Mucosa of rectum (tissue), 2 donors: ENCODE measurements around the gene LYPD8.

Source experiments
- H3K27ac ChIP-seq, 2 donors: one replicate each; pipeline ENCODE4 v1.7.0; 2013; ENCODE audit warnings: inconsistent platforms in 2 of 2, low read depth in 2 of 2, low read length in 2 of 2
- H3K27me3 ChIP-seq, 2 donors: one replicate each; pipeline ENCODE4 v1.7.0; 2013; ENCODE audit warnings: low read length in 2 of 2; ENCODE audit not compliant: control insufficient read depth in 2 of 2, insufficient read depth in 2 of 2
- H3K36me3 ChIP-seq, 2 donors: one replicate each; pipeline ENCODE4 v1.7.0; 2013; ENCODE audit warnings: low read length in 2 of 2; ENCODE audit not compliant: control insufficient read depth in 2 of 2, insufficient read depth in 2 of 2
- H3K4me1 ChIP-seq, 2 donors: one replicate each; pipeline ENCODE4 v1.7.0; 2013; ENCODE audit warnings: low read length in 2 of 2, mild to moderate bottlenecking in 1 of 2; ENCODE audit not compliant: control insufficient read depth in 2 of 2, insufficient read depth in 2 of 2
- H3K4me3 ChIP-seq, 2 donors: one replicate each; pipeline ENCODE4 v1.7.0; 2013; ENCODE audit warnings: low read length in 2 of 2
- H3K9ac ChIP-seq, 2 donors: one replicate each; pipeline ENCODE4 v1.7.0; 2013; ENCODE audit warnings: low read length in 2 of 2, low read depth in 1 of 2, mild to moderate bottlenecking in 1 of 2
- H3K9me3 ChIP-seq, 2 donors: one replicate each; pipeline ENCODE4 v1.7.0; 2013; ENCODE audit warnings: low read length in 2 of 2; ENCODE audit not compliant: control insufficient read depth in 2 of 2
- donor health status: healthy.
- donor health status: Normal muscosa, but diverticular disease.

The LYPD8 gene

GRCh38 chr1:248751142-248751541 is 4.4 kb downstream of the LYPD8 start:
- Histone ChIP-seq H3K27ac (no peak overlapping the region), H3K4me1 (peaks cover 4 to 8% of the 10 kb centered on the region in 2 donors), H3K27me3 (no peaks in the 10 kb centered on the region), H3K9me3 (no peaks in the 10 kb centered on the region), H3K9ac (no peak overlapping the region), H3K4me3 (no peak overlapping the region), H3K36me3 (no peaks in the 10 kb centered on the region)

- Histone ChIP-seq H3K4me1 (peaks cover 3 to 4% of the 10 kb centered on the region in 2 donors), H3K9me3 (no peaks in the 10 kb centered on the region), H3K27ac (no peak overlapping the region), H3K27me3 (no peaks in the 10 kb centered on the region), H3K4me3 (no peak overlapping the region), H3K36me3 (peaks cover 0 to 1% of the 10 kb centered on the region in 2 donors), H3K9ac (no peak overlapping the region)
Observed at GRCh38 chr1:248750496-248750895, 5.1 kb downstream of the LYPD8 start.

GRCh38 chr1:248748211-248748610 is 7.3 kb downstream of the LYPD8 start:
- no peak overlapping the region for H3K27ac ChIP-seq

GRCh38 chr1:248740876-248741275 is 14.7 kb downstream of the LYPD8 start:
- H3K27me3 ChIP-seq, result no peaks in the 10 kb centered on the region
- H3K4me3 ChIP-seq, result no peak overlapping the region
- H3K27ac ChIP-seq, result no peak overlapping the region
- H3K9me3 ChIP-seq, result no peaks in the 10 kb centered on the region
- no peak overlapping the region for H3K9ac ChIP-seq
- H3K36me3 ChIP-seq, result peaks cover 3 to 11% of the 10 kb centered on the region in 2 donors
- H3K4me1 ChIP-seq, result no peaks in the 10 kb centered on the region

More at GRCh38 chr1:248748211-248748610, 7.3 kb downstream of the LYPD8 start:
- no peaks in the 10 kb centered on the region for H3K4me1 ChIP-seq
- H3K9ac ChIP-seq, result no peak overlapping the region
- H3K36me3 ChIP-seq, result peaks cover 0 to 11% of the 10 kb centered on the region in 2 donors
- H3K9me3 ChIP-seq, result no peaks in the 10 kb centered on the region
- H3K27me3 ChIP-seq, result no peaks in the 10 kb centered on the region
- H3K4me3 ChIP-seq, result no peak overlapping the region

- H3K9me3 ChIP-seq, result no peaks in the 10 kb centered on the region
- H3K4me3 ChIP-seq, result no peak overlapping the region
- peaks cover 2 to 3% of the 10 kb centered on the region in 2 donors for H3K36me3 ChIP-seq
- H3K27me3 ChIP-seq, result no peaks in the 10 kb centered on the region
- H3K4me1 ChIP-seq, result no peaks in the 10 kb centered on the region
- H3K9ac ChIP-seq, result no peak overlapping the region
- no peak overlapping the region for H3K27ac ChIP-seq
Observed at GRCh38 chr1:248739572-248740205, 15.9 kb downstream of the LYPD8 start.

GRCh38 chr1:248737457-248737856 is 18.1 kb downstream of the LYPD8 start:
- H3K27ac ChIP-seq, result no peak overlapping the region
- H3K9me3 ChIP-seq, result no peaks in the 10 kb centered on the region
- no peak overlapping the region for H3K9ac ChIP-seq
- peaks cover 0 to 3% of the 10 kb centered on the region in 2 donors for H3K36me3 ChIP-seq
- no peaks in the 10 kb centered on the region for H3K27me3 ChIP-seq
- no peak overlapping the region for H3K4me3 ChIP-seq
- no peaks in the 10 kb centered on the region for H3K4me1 ChIP-seq

GRCh38 chr1:248736977-248737376 is 18.6 kb downstream of the LYPD8 start:
- H3K4me1 ChIP-seq, result no peaks in the 10 kb centered on the region
- no peak overlapping the region for H3K27ac ChIP-seq
- no peak overlapping the region for H3K4me3 ChIP-seq
- H3K9ac ChIP-seq, result no peak overlapping the region
- no peaks in the 10 kb centered on the region for H3K9me3 ChIP-seq
- H3K36me3 ChIP-seq, result peaks cover 0 to 3% of the 10 kb centered on the region in 2 donors
- H3K27me3 ChIP-seq, result no peaks in the 10 kb centered on the region

GRCh38 chr1:248733566-248733965 is 22.0 kb downstream of the LYPD8 start:
- H3K36me3 ChIP-seq, result no peaks in the 10 kb centered on the region
- H3K27me3 ChIP-seq, result no peaks in the 10 kb centered on the region
- no peak overlapping the region for H3K9ac ChIP-seq
- H3K4me1 ChIP-seq, result no peaks in the 10 kb centered on the region
- H3K4me3 ChIP-seq, result no peak overlapping the region
- H3K9me3 ChIP-seq, result no peaks in the 10 kb centered on the region
- H3K27ac ChIP-seq, result no peak overlapping the region

GRCh38 chr1:248730507-248731335 is 24.8 kb downstream of the LYPD8 start:
- Histone ChIP-seq H3K27me3 (no peaks in the 10 kb centered on the region), H3K27ac (no peak overlapping the region), H3K9me3 (no peaks in the 10 kb centered on the region), H3K4me3 (no peak overlapping the region), H3K36me3 (no peaks in the 10 kb centered on the region), H3K9ac (no peak overlapping the region), H3K4me1 (no peaks in the 10 kb centered on the region)

GRCh38 chr1:248714248-248714647 is 41.3 kb downstream of the LYPD8 start:
- Histone ChIP-seq H3K9me3 (no peaks in the 10 kb centered on the region), H3K4me3 (no peak overlapping the region), H3K27ac (no peak overlapping the region), H3K4me1 (no peaks in the 10 kb centered on the region), H3K27me3 (no peaks in the 10 kb centered on the region), H3K36me3 (no peaks in the 10 kb centered on the region), H3K9ac (no peak overlapping the region)
